HEK293 (cell line): ENCODE data around the gene LALBA.

Experiments
- CTCF ChIP-seq: fragments of 450-650 bp; formaldehyde crosslinking; IDR thresholded peaks from 2 replicates; pipeline ENCODE4 v1.5.1; 2016; ENCODE audit warnings: missing biosample characterization, missing genetic modification characterization
- PBX3 ChIP-seq: sonication (generic); formaldehyde crosslinking; IDR thresholded peaks from 2 replicates; pipeline ENCODE4 v1.8.1; 2022; ENCODE audit warnings: mild to moderate bottlenecking, moderate library complexity, missing genetic modification reagents
- ZBTB17 ChIP-seq: fragments of 450-650 bp; formaldehyde crosslinking; IDR thresholded peaks from 2 replicates; pipeline ENCODE4 v1.5.1; 2016; ENCODE audit warnings: missing biosample characterization, missing genetic modification characterization
- ZEB2 ChIP-seq: fragments of 450-650 bp; formaldehyde crosslinking; IDR thresholded peaks from 2 replicates; pipeline ENCODE4 v1.5.1; 2016; ENCODE audit warnings: missing biosample characterization, missing genetic modification characterization
- ZFP41 ChIP-seq: fragments of 450-650 bp; formaldehyde crosslinking; IDR thresholded peaks from 2 replicates; pipeline ENCODE4 v1.5.1; 2016; ENCODE audit warnings: missing biosample characterization, missing genetic modification characterization, borderline replicate concordance
- ZNF18 ChIP-seq: fragments of 450-650 bp; formaldehyde crosslinking; IDR thresholded peaks from 2 replicates; pipeline ENCODE4 v1.5.1; 2016; ENCODE audit warnings: missing biosample characterization, missing genetic modification characterization
- ZNF518A ChIP-seq: fragments of 450-650 bp; formaldehyde crosslinking; conservative IDR thresholded peaks from 2 replicates; pipeline ENCODE4 v1.5.1; 2016; ENCODE audit warnings: low read depth, missing biosample characterization, missing genetic modification characterization
- ZNF548 ChIP-seq: fragments of 450-650 bp; formaldehyde crosslinking; IDR thresholded peaks from 2 replicates; pipeline ENCODE4 v1.5.1; 2016; ENCODE audit warnings: missing biosample characterization, missing genetic modification characterization

GRCh38 chr12:48618541-48618940 is 48.7 kb upstream of the LALBA start:
- TF ChIP-seq ZBTB17 (tag by site-specific recombination): no peak
- peak; percentile 87 for TF ChIP-seq CTCF (tag by site-specific recombination)
- TF ChIP-seq ZNF548 (tag by site-specific recombination): no peak
- TF ChIP-seq ZNF518A (tag by site-specific recombination): no peak
- no peak for TF ChIP-seq ZEB2 (tag by site-specific recombination)
- TF ChIP-seq ZNF18: no peak
- no peak for TF ChIP-seq PBX3 (CRISPR knock-in tag)
- TF ChIP-seq ZFP41 (tag by site-specific recombination): no peak
